ENCODE measurements around the gene BAZ1B.

Gene BAZ1B

DNA sequence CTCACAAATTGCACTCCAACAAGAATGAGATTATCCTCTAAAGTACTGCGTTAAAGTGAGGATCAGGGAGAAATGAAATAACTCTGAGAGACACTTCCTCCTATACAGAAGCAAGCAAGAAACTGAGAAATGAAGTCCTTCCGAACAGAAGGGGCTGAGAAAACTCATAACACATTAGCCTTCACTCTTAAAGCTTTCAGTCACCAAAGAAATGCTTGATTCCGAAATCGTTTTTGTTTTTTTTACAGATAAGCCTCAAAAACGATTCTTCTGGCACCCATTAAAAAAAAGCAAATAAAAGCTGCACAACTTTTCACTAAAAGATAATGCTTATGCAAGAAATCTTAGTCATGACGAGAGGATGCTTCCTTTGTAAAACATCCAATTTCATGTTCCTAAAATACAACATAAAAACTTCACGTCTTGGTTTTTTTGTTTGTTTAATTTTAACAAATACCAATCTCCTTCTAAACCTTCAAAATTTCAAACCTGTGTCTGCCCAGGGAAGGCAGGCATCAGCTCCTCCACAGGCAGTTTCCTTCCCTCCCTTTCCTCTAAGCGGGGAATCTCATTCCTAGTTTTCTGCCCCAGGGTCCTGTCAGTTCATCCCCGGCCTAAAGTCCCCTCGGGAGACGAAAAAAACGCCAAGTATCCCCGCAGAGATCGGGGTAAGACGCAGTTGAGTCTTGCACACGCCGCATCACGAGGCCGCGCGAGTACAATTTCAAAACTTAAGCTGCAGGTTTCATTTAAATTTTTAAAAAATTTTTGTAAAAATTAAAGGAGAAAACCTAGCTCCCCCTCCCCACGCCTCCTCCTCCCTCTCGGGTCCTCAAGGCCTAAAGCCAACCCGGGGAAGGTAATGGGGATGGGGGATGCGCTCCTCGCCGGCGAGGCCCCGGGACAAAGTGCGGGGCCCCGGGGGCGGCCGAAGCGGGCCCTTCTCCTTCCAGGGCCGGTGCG, 1.1 kb downstream of the BAZ1B start:
- Histone ChIP-seq H3K4me2 (ENCODE audit: insufficient read depth, low read length) (peak overlapping the region; percentile 93), H3K4me1 (ENCODE audit: insufficient read depth, low read length) (peaks cover 69% of the 10 kb centered on the region), H3K9ac (ENCODE audit: low read depth, low read length) (peak overlapping the region; percentile 94), H2AFZ (ENCODE audit: low read depth, low read length) (peak overlapping the region; percentile 37; the same call in 1 of the 2 replicates), H3K36me3 (ENCODE audit: insufficient read depth, low read length) (peaks cover 46% of the 10 kb centered on the region), H4K20me1 (ENCODE audit: insufficient read depth, low read length) (peaks cover 50% of the 10 kb centered on the region), H3K27ac (ENCODE audit: low read length) (peak overlapping the region; percentile 96), H3K4me3 (ENCODE audit: low read depth in 1 of 2, low read length in 2 of 2) (peak overlapping the region; percentile 62 to 75), H3K27me3 (ENCODE audit: insufficient read depth, low read length, poor library complexity) (no peaks in the 10 kb centered on the region), H3K79me2 (ENCODE audit: insufficient read depth, low read length) (peaks cover 77% of the 10 kb centered on the region), H3K9me3 (ENCODE audit: insufficient read depth, low read length, severe bottlenecking) (no peaks in the 10 kb centered on the region)
- no peak for TF ChIP-seq EZH2 (IDR thresholded peaks at IDR 0.05; ENCODE audit: borderline replicate concordance, low read depth, low read length, severe bottlenecking)
- TF ChIP-seq, protein P1, sequence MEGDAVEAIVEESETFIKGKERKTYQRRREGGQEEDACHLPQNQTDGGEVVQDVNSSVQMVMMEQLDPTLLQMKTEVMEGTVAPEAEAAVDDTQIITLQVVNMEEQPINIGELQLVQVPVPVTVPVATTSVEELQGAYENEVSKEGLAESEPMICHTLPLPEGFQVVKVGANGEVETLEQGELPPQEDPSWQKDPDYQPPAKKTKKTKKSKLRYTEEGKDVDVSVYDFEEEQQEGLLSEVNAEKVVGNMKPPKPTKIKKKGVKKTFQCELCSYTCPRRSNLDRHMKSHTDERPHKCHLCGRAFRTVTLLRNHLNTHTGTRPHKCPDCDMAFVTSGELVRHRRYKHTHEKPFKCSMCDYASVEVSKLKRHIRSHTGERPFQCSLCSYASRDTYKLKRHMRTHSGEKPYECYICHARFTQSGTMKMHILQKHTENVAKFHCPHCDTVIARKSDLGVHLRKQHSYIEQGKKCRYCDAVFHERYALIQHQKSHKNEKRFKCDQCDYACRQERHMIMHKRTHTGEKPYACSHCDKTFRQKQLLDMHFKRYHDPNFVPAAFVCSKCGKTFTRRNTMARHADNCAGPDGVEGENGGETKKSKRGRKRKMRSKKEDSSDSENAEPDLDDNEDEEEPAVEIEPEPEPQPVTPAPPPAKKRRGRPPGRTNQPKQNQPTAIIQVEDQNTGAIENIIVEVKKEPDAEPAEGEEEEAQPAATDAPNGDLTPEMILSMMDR (IDR thresholded peaks at IDR 0.05; ENCODE audit: borderline replicate concordance, extremely low read depth, low read length, poor library complexity, severe bottlenecking): no peak
- ATAC-seq (ENCODE audit: insufficient read depth, low read depth) (no peak), DNase-seq (peak; percentile 26)

DNA sequence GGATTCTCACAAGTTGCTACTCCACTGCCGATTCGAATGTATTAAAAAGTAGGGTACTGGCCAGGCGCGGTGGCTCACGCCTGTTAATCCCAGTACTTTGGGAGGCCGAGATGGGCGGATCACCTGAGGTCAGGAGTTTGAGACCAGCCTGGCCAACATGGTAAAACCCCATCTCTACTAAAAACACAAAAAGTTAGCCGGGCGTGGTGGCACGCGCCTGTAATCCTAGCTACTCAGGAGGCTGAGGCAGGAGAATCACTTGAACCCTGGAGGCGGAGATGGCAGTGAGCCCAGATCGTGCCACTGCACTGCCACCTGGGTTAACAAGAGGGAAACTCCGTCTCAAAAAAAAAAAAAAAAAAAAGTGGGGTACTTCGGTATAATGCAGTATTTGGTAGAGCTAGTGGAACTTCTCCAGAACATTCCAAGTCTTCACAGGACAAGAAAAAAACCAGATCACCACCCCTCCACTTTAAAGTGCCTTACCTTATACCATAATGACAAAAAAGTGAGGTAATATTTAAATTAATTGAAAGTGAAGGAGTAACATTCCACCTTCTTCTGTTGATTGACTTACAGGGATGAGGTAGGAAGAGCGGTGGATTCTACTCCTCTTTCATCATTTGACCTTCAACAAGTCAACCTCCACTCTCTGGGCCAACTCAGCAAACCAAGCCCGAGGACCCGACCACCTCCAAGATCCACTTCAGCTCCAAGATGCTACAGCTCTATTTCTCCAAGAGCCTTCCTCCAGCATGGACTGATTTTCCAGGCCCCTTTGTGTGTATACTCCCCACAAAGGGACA, 2.0 kb downstream of the BAZ1B start:
- Histone ChIP-seq H3K27ac (ENCODE audit: low read length) (peak overlapping the region; percentile 96), H3K36me3 (ENCODE audit: insufficient read depth, low read length) (peaks cover 54% of the 10 kb centered on the region), H3K79me2 (ENCODE audit: insufficient read depth, low read length) (peaks cover 82% of the 10 kb centered on the region), H3K27me3 (ENCODE audit: insufficient read depth, low read length, poor library complexity) (no peaks in the 10 kb centered on the region), H3K4me2 (ENCODE audit: insufficient read depth, low read length) (peak overlapping the region; percentile 93), H3K9ac (ENCODE audit: low read depth, low read length) (peak overlapping the region; percentile 94), H3K9me3 (ENCODE audit: insufficient read depth, low read length, severe bottlenecking) (no peaks in the 10 kb centered on the region), H3K4me1 (ENCODE audit: insufficient read depth, low read length) (peaks cover 64% of the 10 kb centered on the region), H4K20me1 (ENCODE audit: insufficient read depth, low read length) (peaks cover 59% of the 10 kb centered on the region), H3K4me3 (ENCODE audit: low read depth in 1 of 2, low read length in 2 of 2) (peak overlapping the region; percentile 62 to 75), H2AFZ (ENCODE audit: low read depth, low read length) (no peak overlapping the region)
- TF ChIP-seq, protein P1 (IDR thresholded peaks at IDR 0.05; ENCODE audit: borderline replicate concordance, extremely low read depth, low read length, poor library complexity, severe bottlenecking): no peak
- TF ChIP-seq EZH2 (IDR thresholded peaks at IDR 0.05; ENCODE audit: borderline replicate concordance, low read depth, low read length, severe bottlenecking): no peak
- DNase-seq (peak; percentile 50), ATAC-seq (ENCODE audit: insufficient read depth, low read depth) (no peak)

DNA sequence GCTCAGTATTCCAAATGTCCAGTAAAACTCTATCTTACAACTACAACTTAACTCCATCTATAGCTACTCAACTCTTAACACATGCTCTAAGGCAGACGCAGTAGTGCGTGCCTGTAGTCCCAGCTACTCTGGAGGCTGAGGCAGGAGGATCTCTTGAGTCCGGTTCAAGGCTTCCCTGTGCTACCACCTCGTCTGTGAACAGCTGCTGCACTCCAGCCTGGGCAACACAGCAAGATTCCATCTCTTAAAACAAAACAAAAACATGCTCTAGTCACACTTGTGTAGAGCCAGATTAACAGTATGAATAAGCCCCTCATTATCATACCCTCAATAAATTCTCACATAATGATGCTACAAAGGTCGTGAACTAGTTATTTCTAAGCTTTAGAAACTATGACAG, 3.6 kb downstream of the BAZ1B start:
- Histone ChIP-seq H3K9ac (ENCODE audit: low read depth, low read length) (peak overlapping the region; percentile 94; the same call in 1 of the 2 replicates), H3K79me2 (ENCODE audit: insufficient read depth, low read length) (peaks cover 96% of the 10 kb centered on the region), H4K20me1 (ENCODE audit: insufficient read depth, low read length) (peaks cover 74% of the 10 kb centered on the region), H3K4me3 (ENCODE audit: low read depth in 1 of 2, low read length in 2 of 2) (peak overlapping the region in 1 of 2 experiments; percentile 75; a peak in 2 of 4 replicates), H3K27ac (ENCODE audit: low read length) (no peak overlapping the region), H3K27me3 (ENCODE audit: insufficient read depth, low read length, poor library complexity) (no peaks in the 10 kb centered on the region), H3K4me1 (ENCODE audit: insufficient read depth, low read length) (peaks cover 48% of the 10 kb centered on the region), H3K36me3 (ENCODE audit: insufficient read depth, low read length) (peaks cover 70% of the 10 kb centered on the region), H3K4me2 (ENCODE audit: insufficient read depth, low read length) (peak overlapping the region; percentile 93), H2AFZ (ENCODE audit: low read depth, low read length) (no peak overlapping the region), H3K9me3 (ENCODE audit: insufficient read depth, low read length, severe bottlenecking) (no peaks in the 10 kb centered on the region)
- DNase-seq (no peak), ATAC-seq (ENCODE audit: insufficient read depth, low read depth) (no peak)
- TF ChIP-seq EZH2 (IDR thresholded peaks at IDR 0.05; ENCODE audit: borderline replicate concordance, low read depth, low read length, severe bottlenecking): no peak
- TF ChIP-seq, protein P1 (IDR thresholded peaks at IDR 0.05; ENCODE audit: borderline replicate concordance, extremely low read depth, low read length, poor library complexity, severe bottlenecking): no peak
